Neural cell (in vitro differentiated cells): Measurements from ENCODE around the gene CRABP2. TPM values are rescaled to one million over a fixed set of nuclear protein-coding genes. Genes with fewer than 3 reads are reported as not detected.
A peak's percentile ranks its signal among the peaks of the same experiment; 100 is the strongest.

Experiments used
- H2AFZ ChIP-seq: fragments of 200-600, 300-800 bp; sonication (generic), shearing (Covaris generic); 2 replicates; pipeline ENCODE4 v1.6.0; 2014; ENCODE audit warnings: low read depth, mild to moderate bottlenecking, antibody characterized with exemption, low read length, moderate library complexity
- H3F3A ChIP-seq: fragments of 200-600 bp; shearing (Covaris generic); 2 replicates; pipeline ENCODE4 v1.6.1; 2016; ENCODE audit warnings: mild to moderate bottlenecking, moderate library complexity, mixed read lengths, antibody characterized with exemption, low read length; ENCODE audit not compliant: insufficient read depth, poor library complexity, severe bottlenecking
- H3K27ac ChIP-seq: fragments of 200-600, 300-800 bp; sonication (generic), shearing (Covaris generic); 2 replicates; pipeline ENCODE4 v1.5.1; 2014; ENCODE audit warnings: mild to moderate bottlenecking, low read length, moderate library complexity
- H3K27me3 ChIP-seq: fragments of 300-800, 200-600 bp; sonication (generic), shearing (Covaris generic); 2 replicates; pipeline ENCODE4 v1.6.0; 2014; ENCODE audit warnings: mild to moderate bottlenecking, low read depth, low read length, moderate library complexity; ENCODE audit not compliant: insufficient read depth
- H3K36me3 ChIP-seq: fragments of 300-800, 200-600 bp; sonication (generic), shearing (Covaris generic); 2 replicates; pipeline ENCODE4 v1.5.1; 2014; ENCODE audit warnings: mild to moderate bottlenecking, antibody characterized with exemption, low read length, moderate library complexity; ENCODE audit not compliant: insufficient read depth
- H3K4me2 ChIP-seq: fragments of 300-800, 200-600 bp; sonication (generic), shearing (Covaris generic); 2 replicates; pipeline ENCODE4 v1.6.0; 2014; ENCODE audit warnings: mild to moderate bottlenecking, low read length
- H3K4me3 ChIP-seq: fragments of 300-800, 200-600 bp; sonication (generic), shearing (Covaris generic); 2 replicates; pipeline ENCODE4 v1.5.1; 2014; ENCODE audit warnings: mild to moderate bottlenecking, low read length, moderate library complexity
- H3K79me2 ChIP-seq: fragments of 200-600 bp; shearing (Covaris generic); replicated peaks from 2 replicates; pipeline ENCODE4 v1.6.0; 2014; ENCODE audit warnings: mild to moderate bottlenecking, low read length, moderate library complexity; ENCODE audit not compliant: insufficient read depth
- H3K9ac ChIP-seq: fragments of 300-800, 200-600 bp; sonication (generic), shearing (Covaris generic); 2 replicates; pipeline ENCODE4 v1.6.1; 2016; ENCODE audit warnings: mild to moderate bottlenecking, low read length, mixed read lengths
- H3K9me2 ChIP-seq: fragments of 200-600 bp; shearing (Covaris generic); 2 replicates; pipeline ENCODE4 v1.6.1; 2016; ENCODE audit warnings: mild to moderate bottlenecking, low read length, mixed read lengths; ENCODE audit not compliant: insufficient read depth
- H3K9me3 ChIP-seq: fragments of 200-600, 300-800 bp; sonication (generic), shearing (Covaris generic); 2 replicates; pipeline ENCODE4 v1.6.1; 2016; ENCODE audit warnings: mild to moderate bottlenecking, mixed run types, low read length, moderate library complexity, mixed read lengths
- H4K20me1 ChIP-seq: fragments of 200-600 bp; shearing (Covaris generic); 2 replicates; pipeline ENCODE4 v1.6.1; 2016; ENCODE audit warnings: mild to moderate bottlenecking, mixed run types; ENCODE audit not compliant: insufficient read depth
- CTCF ChIP-seq: fragments of 450-650 bp; IDR thresholded peaks from 2 replicates; pipeline ENCODE4 v1.5.1; 2014; ENCODE audit warnings: antibody characterized with exemption, mild to moderate bottlenecking, moderate library complexity; ENCODE audit not compliant: poor library complexity, severe bottlenecking
- EP300 ChIP-seq: fragments of 450-650 bp; conservative IDR thresholded peaks from 2 replicates; pipeline ENCODE4 v1.6.1; 2014; ENCODE audit warnings: antibody characterized with exemption, mild to moderate bottlenecking, moderate library complexity; ENCODE audit not compliant: poor library complexity, severe bottlenecking
- EZH2 ChIP-seq: fragments of 200-600, 300-800 bp; shearing (Covaris generic), sonication (generic); IDR thresholded peaks from 2 replicates; pipeline ENCODE4 v1.6.1; 2014; ENCODE audit warnings: antibody characterized with exemption, low read length, borderline replicate concordance, mild to moderate bottlenecking; ENCODE audit not compliant: insufficient read depth, poor library complexity, severe bottlenecking
- MXI1 ChIP-seq: fragments of 450-650 bp; conservative IDR thresholded peaks from 2 replicates; pipeline ENCODE4 v1.6.1; 2014; ENCODE audit warnings: antibody characterized with exemption, mild to moderate bottlenecking; ENCODE audit not compliant: poor library complexity, severe bottlenecking
- POLR2AphosphoS5 ChIP-seq: IDR thresholded peaks from 2 replicates; pipeline ENCODE4 v1.6.1; 2012
- RAD21 ChIP-seq: fragments of 450-650 bp; conservative IDR thresholded peaks from 2 replicates; pipeline ENCODE4 v1.6.1; 2014; ENCODE audit warnings: antibody characterized with exemption, mild to moderate bottlenecking, moderate library complexity
- REST ChIP-seq: IDR thresholded peaks from 2 replicates; pipeline ENCODE4 v1.6.1; 2012; ENCODE audit warnings: borderline replicate concordance
- SMC3 ChIP-seq: fragments of 450-650 bp; conservative IDR thresholded peaks from 2 replicates; pipeline ENCODE4 v1.6.1; 2014; ENCODE audit warnings: antibody characterized with exemption, mild to moderate bottlenecking, moderate library complexity; ENCODE audit not compliant: poor library complexity
- TAF1 ChIP-seq: IDR thresholded peaks from 2 replicates; pipeline ENCODE4 v1.6.1; 2012; ENCODE audit warnings: low read depth
- polyA plus RNA-seq: library from polyadenylated mRNA; depleted of rRNA; stranded (reverse); fragments of >200 nt; gene quantifications from 2 replicates; pipeline ENCODE4 v1.2.3, GENCODE V29; 2014

Gene CRABP2
- polyA plus RNA-seq, 1 donor from 2014 or later: 7.7 TPM

DNA sequence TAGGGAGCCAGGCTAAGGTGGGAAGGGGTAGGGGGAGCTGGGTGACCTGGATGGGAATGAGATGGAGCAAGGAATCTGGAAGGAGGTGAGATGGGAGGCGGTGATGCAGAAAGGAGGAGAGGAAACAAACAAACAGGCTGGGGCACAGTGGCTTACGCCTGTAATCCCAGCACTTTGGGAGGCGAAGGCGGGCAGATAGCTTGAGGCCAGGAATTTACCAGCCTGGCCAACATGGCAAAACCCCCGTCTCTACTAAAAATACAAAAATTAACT is 10.8 kb downstream of the CRABP2 start:
- Histone ChIP-seq H3K9me3 (no peaks in the 10 kb centered on the region), H3K4me3 (no peak overlapping the region), H3F3A (no peaks in the 10 kb centered on the region), H3K27ac (no peak overlapping the region), H3K27me3 (no peaks in the 10 kb centered on the region), H3K9ac (no peak overlapping the region), H4K20me1 (no peaks in the 10 kb centered on the region), H3K79me2 (no peaks in the 10 kb centered on the region), H2AFZ (no peak overlapping the region), H3K36me3 (no peaks in the 10 kb centered on the region), H3K4me2 (no peak overlapping the region), H3K9me2 (no peaks in the 10 kb centered on the region)
- no peak for TF ChIP-seq REST

DNA sequence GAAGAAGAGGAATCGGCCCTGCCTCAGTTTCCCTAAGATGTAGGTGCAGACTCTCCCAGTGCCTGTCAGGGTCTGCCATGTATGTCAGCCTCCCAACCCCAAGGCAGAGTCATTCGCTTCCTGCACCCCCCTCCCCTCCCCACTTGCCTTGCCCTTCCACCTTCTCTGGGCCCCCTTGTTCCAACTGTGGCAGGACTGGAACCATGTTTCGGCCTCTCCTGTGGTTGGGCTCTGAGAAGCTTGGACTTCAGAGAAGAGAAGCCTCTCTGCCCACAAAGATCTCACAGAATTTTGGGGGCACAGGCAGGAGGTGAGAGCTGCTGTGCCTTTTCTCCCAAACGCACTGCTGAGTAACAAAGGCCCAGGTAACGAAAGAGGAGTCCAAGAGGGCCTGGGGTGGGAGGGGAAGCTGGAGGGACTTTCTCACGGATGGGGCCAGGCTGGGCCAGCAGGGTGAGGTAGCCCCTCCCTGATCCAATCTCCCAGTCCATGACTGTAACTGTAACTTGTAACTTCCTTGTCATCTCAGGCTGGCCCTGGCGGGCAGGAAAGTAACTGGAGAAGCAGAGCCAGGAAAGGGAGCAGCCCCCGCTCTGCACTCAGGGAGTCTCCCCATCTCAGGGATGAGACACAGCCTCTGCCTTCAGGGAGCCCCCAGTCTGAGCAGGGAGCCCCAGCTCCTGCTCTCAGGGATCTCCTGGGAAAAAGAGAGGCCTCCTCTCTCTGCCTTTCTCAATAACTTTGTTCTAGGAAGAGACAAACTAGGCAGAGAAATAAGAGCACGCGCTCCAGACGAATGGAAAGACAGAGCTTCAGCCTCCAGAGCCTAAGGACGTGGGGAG is 11.3 kb downstream of the CRABP2 start:
- Histone ChIP-seq H3F3A (no peaks in the 10 kb centered on the region), H3K36me3 (no peaks in the 10 kb centered on the region), H3K9me2 (no peaks in the 10 kb centered on the region), H2AFZ (no peak overlapping the region), H4K20me1 (no peaks in the 10 kb centered on the region), H3K9me3 (no peaks in the 10 kb centered on the region), H3K27me3 (no peaks in the 10 kb centered on the region), H3K27ac (no peak overlapping the region), H3K4me2 (no peak overlapping the region), H3K4me3 (no peak overlapping the region), H3K9ac (peak overlapping the region; percentile 27), H3K79me2 (no peaks in the 10 kb centered on the region)
- TF ChIP-seq EZH2: no peak
- TF ChIP-seq POLR2AphosphoS5: no peak
- no peak for TF ChIP-seq RAD21
- no peak for TF ChIP-seq SMC3
- TF ChIP-seq TAF1: no peak
- no peak for TF ChIP-seq CTCF
- TF ChIP-seq MXI1: no peak
- no peak for TF ChIP-seq REST
- no peak for TF ChIP-seq EP300
